Pulmonary artery endothelial cell (primary cell): ENCODE data around the gene WNK2. TPM values are rescaled to one million over a fixed set of nuclear protein-coding genes. Genes with fewer than 3 reads are reported as not detected.

Experiments used
- DNase-seq: peaks from one replicate; pipeline ENCODE4 v3.0.0-alpha.2; 2011; ENCODE audit warnings: low read depth, low spot score
- total RNA-seq: library from RNA; depleted of rRNA; stranded (reverse); fragments of >200 nt; gene quantifications from 2 replicates; pipeline ENCODE4 v1.2.3, GENCODE V29; 2014

The WNK2 gene
- total RNA-seq, 1 donor from 2014 or later, result not detected

DNA sequence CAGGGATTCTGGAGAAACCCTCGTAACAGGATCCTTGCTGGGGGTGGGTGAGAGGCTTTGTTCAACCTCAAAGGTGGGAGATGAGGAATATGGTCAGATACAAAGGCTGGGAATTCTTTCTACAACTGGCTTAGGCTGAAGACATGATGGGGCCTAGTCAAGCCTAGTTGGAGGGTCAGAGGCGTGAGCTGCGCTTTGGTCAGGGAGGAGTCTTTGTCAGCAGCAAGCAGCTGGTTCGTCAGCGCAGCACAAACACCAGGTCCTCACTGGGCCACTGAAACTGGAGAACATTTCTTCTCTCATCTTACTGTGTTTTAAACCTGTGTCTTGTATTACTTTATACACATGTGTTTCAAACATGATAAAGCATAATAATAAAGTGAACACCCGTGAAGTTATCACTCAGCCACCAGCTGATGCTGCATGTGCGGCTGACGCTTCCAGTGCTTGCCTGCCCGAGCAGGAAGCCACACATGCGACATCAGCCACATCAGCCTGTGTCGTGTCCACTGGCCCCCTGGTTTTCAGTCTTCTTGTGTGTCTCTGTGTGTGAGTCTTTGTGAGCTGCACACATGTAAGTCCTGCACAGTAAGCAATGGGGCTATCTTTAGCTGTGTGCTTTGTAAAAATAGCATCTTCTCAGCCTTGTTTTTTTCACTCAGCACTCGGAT is 81.5 kb downstream of the WNK2 start:
- DNase-seq, result no peak

GRCh38 chr9:93265972-93266371 is 82.0 kb downstream of the WNK2 start:
- DNase-seq, result no peak

- DNase-seq, result no peak
Measured at GRCh38 chr9:93266521-93267001, 82.6 kb downstream of the WNK2 start.

- no peak for DNase-seq
Measured at GRCh38 chr9:93267091-93267541, 83.2 kb downstream of the WNK2 start.

GRCh38 chr9:93267681-93268505 is 84.0 kb downstream of the WNK2 start:
- no peak for DNase-seq

GRCh38 chr9:93268551-93269314 is 84.8 kb downstream of the WNK2 start:
- no peak for DNase-seq

DNA sequence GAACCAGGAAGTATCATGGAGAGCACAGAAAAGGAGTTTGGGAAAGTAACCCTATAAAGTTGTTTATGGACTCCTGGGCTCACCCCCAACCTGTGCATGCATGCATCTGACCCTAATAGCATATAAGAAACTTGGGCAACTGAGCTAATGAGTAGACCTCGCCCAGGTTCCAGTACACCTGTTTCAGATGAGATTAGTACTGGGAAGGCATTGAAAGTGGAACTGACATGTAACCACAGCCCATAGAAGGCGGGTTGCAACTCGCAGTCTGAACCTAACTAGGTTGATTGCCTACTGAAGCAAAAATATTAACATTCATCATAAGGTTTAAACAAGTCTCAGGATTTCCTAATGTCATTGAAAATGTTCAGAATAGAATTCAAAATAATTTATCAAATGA is 87.0 kb downstream of the WNK2 start:
- no peak for DNase-seq

DNA sequence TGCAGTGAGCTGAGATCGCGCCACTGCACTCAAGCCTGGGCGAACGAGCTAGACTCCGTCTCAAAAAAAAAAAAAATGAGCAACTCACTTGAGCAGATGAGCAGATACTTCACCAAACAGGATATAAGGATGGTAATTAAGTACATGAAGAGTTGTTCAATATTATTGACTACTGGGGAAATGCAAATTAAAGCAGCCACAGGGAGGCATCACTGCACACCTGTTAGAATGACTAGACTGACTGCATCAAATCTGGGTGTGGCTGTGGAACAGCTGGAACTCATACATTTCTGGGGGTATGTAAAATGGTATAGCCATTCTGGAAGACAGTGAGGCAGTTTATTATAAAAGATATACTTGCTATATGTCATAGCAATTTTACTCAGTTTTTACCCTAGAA is 93.0 kb downstream of the WNK2 start:
- DNase-seq, result no peak

- DNase-seq, result no peak
Measured at GRCh38 chr9:93278144-93278543, 94.2 kb downstream of the WNK2 start.

DNA sequence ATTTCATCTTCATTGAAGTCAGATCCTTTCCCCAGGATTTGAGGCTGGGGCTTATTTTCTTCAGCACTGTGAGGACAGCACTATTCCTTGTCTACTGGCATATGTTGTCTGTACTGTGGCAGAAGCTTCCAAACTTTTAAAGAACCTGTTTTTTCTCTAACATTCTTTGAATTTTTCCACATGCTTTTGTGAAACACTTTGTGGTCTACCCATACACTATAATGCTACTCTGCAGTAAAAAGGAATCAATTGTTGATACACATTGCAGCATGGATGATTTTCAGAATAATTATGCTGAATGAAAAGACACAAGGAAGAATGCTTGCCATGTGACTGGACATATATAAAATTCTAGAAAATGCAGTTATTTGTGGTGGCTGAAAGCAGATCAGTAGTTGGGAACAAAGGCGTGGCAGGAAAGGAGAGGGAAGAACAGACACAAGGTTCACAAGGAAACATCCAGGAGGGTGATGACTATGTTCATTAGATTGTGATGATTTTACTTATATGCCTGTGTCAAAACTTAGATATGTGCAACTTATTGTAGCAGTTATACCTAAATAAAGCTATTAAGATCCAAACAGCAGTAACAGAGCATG is 96.8 kb downstream of the WNK2 start:
- DNase-seq, result no peak

- DNase-seq, result no peak
Measured at GRCh38 chr9:93286252-93287188, 102.6 kb downstream of the WNK2 start.

- DNase-seq, result no peak
Measured at GRCh38 chr9:93287189-93287552, 103.2 kb downstream of the WNK2 start.

DNA sequence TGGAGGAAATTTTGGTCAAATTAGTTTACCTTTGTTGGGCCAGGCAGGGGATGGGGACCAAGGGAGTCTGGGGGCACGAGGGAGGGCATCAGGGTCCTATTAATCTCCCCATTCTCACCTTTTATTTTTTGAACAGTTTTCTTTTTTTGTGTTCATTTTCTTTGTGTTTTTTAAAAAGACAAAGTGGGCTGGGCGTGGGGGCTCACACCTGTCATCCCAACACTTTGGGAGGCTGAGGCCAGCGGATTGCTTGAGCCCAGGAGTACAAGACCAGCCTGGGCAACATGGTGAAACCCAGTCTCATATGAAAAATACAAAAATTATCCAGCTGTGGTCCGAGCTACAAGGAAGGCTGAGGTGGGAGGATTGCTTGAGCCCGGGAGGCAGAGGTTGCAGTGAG is 103.7 kb downstream of the WNK2 start:
- DNase-seq, result no peak

DNA sequence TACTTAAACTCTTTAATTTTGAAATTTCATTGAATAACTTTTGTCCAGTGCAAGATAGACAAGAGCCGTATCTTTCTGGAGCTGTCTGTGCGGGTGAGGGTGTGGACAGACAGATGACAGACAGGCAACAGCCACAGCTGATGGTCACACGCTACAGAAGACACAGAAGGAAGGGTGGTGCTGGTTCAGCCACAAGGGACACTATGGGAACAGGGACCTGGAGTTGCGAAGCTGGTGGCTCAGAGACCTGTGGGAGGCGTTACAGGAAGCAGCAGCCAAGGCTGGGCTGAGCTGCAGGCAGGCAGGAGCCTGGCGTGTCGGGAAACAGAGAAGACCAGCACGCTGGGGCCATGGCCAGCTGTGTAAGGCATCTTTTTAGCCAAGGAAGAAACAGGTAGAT is 104.4 kb downstream of the WNK2 start:
- no peak for DNase-seq

DNA sequence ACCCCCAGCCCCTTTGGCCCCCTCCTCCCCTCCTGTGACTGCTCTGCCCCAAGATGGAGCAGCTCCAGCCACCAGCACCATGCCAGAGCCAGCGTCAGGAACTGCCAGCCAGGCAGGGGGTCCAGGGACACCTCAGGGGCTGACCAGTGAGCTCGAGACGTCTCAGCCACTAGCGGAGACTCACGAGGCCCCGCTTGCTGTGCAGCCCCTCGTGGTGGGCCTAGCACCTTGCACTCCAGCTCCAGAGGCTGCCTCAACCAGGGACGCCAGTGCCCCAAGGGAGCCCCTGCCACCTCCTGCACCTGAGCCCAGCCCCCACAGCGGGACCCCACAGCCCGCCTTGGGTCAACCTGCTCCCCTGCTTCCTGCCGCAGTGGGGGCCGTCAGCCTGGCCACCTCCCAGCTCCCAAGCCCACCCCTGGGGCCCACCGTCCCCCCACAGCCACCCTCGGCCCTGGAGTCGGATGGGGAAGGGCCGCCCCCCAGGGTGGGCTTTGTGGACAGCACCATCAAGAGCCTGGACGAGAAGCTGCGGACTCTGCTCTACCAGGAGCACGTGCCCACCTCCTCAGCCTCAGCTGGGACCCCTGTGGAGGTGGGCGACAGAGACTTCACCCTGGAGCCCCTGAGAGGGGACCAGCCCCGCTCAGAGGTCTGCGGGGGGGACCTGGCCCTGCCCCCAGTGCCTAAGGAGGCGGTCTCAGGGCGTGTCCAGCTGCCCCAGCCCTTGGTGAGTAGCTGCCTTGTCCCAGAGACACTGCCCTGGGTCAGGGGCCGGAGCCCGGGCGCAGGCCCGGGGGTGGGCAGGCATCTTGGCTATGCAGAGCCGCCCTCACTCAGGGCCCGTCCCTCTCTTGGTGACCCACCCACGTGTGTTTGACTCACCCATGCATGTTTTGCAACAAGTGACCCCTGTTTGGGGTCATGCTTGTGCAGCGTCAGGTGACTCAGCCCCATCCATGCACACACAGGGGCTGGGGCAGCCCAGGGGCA is 105.2 kb downstream of the WNK2 start:
- DNase-seq, result no peak

GRCh38 chr9:93290495-93291434 is 106.8 kb downstream of the WNK2 start:
- DNase-seq, result no peak

- no peak for DNase-seq
Measured at GRCh38 chr9:93291536-93292287, 107.8 kb downstream of the WNK2 start.

DNA sequence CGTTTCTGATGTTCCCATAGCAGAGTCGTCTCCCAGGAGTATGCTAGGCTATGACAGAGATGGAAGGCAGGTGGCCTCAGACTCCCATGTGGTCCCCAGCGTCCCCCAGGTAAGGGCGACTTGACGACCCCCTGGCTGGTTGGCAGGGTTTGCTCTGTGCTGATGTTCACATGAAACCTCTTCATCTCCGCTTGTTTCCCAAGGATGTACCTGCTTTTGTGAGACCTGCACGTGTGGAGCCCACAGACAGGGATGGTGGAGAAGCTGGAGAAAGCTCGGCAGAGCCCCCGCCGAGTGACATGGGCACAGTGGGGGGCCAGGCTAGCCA is 108.3 kb downstream of the WNK2 start:
- DNase-seq, result no peak
